Activated CD4-positive, alpha-beta T cell treated with anti-CD3 and anti-CD28 coated beads for 36 hours (primary cell): Measurements from ENCODE around the gene TRAPPC10. TPM values are rescaled to one million over a fixed set of nuclear protein-coding genes. Genes with fewer than 3 reads are reported as not detected.

ENCODE experiments used
- ATAC-seq: fragments of 200-7000 bp; cut with Tn5 transposase; one replicate; pipeline ENCODE4 v1.10.0; 2021; ENCODE audit warnings: mild to moderate bottlenecking, moderate library complexity
- CTCF ChIA-PET: fragments of 350-600 bp; sonication (Branson Sonifier 250); formaldehyde crosslinking; loops from one replicate; lab custom pipeline; 2021; ENCODE audit warnings: antibody characterized with exemption; lab: Charles Lee
- POLR2A ChIA-PET: fragments of 350-600 bp; sonication (Branson Sonifier 250); formaldehyde crosslinking; loops from one replicate; lab custom pipeline; 2021; ENCODE audit warnings: antibody characterized with exemption, inconsistent platforms; lab: Charles Lee
- DNase-seq: peaks from one replicate; pipeline ENCODE4 v3.0.0-alpha.2; 2020
- H3K27ac Mint-ChIP-seq: one replicate; pipeline ENCODE4 v1.8.0; 2021; ENCODE audit warnings: mixed read lengths
- H3K27me3 Mint-ChIP-seq: one replicate; pipeline ENCODE4 v1.8.0; 2021; ENCODE audit warnings: mixed read lengths
- H3K36me3 Mint-ChIP-seq: one replicate; pipeline ENCODE4 v1.8.0; 2021; ENCODE audit warnings: low read depth, mixed read lengths
- H3K4me1 Mint-ChIP-seq: one replicate; pipeline ENCODE4 v1.8.0; 2021; ENCODE audit warnings: mixed read lengths
- H3K4me3 Mint-ChIP-seq: one replicate; pipeline ENCODE4 v1.8.0; 2021; ENCODE audit warnings: mild to moderate bottlenecking, moderate library complexity, mixed read lengths
- H3K9me3 Mint-ChIP-seq: one replicate; pipeline ENCODE4 v1.8.0; 2021; ENCODE audit warnings: low read depth, mixed read lengths
- intact Hi-C, 2 experiments: fragments of 100-400 bp; cut with DNase I in 1 of 2; cut with micrococcal nuclease in 1 of 2; formaldehyde crosslinking; loops; one replicate each; pipeline versions ENCODE4 v1.14.2 to v1.15.1; 2022 to 2024; cut with DNase I, micrococcal nuclease
- total RNA-seq, 2 experiments: library from RNA; stranded (reverse); gene quantifications; one replicate each; pipeline ENCODE4 v1.2.3, GENCODE V29; 2021

Gene TRAPPC10
- total RNA-seq, 2 experiments from 2014 or later: 40.2 to 58.7 TPM

DNA sequence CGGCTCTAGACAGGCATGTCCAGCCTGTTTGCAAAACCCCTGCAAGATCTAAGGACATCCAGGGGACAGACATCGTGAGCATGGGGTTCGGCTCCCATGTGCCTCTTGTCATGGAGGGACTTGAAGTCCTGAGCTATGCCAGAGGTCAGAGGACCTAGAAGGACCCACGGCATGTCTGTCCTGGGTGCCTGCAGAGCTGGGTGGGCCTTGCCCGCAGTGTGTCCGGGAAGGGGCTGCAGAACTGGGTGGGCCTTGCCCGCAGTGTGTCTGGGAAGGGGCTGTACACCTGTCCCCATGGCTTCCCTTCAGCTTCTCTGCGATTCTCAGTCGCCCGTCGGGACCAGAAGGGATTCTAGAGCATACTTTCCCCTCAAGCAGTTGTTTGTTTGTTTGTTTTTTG is 20.0 kb upstream of the TRAPPC10 start:
- no peak for ATAC-seq
- Mint-ChIP-seq H3K36me3 (no peaks in the 10 kb centered on the region), H3K4me1 (no peaks in the 10 kb centered on the region), H3K27ac (no peak overlapping the region), H3K27me3 (no peaks in the 10 kb centered on the region), H3K9me3 (no peaks in the 10 kb centered on the region), H3K4me3 (no peak overlapping the region)
- intact Hi-C loops: no loop called here
- DNase-seq: no peak
- POLR2A ChIA-PET: no interaction called here
- CTCF ChIA-PET: no interaction called here

DNA sequence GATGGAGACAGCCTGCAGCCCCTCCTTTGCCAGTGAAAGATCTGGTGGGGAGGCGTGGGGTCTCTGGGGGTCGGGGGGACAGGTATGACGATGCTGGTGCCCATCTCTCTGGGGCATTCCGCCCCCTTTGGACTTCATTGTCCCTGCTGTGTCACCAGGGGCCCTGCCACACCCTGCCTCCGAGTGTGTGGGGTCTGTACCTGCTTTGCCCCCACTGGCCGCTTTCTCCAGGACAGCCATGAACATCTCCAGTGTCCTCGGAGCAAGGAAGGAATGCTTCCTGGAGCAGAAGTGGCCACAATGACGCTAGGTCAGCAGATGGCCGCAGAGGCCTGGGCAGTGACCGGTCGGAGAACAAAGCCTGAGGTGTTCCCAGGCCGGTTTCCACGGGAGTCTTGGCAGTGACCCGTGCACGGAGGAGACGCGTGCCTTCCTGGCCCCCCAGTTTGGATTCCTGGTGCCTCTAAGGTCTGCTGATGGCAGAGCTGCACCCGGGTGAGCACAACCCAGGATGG is 18.6 kb upstream of the TRAPPC10 start:
- intact Hi-C loops: no loop called here
- Mint-ChIP-seq H3K36me3 (no peaks in the 10 kb centered on the region), H3K4me3 (no peak overlapping the region), H3K27me3 (no peaks in the 10 kb centered on the region), H3K9me3 (no peaks in the 10 kb centered on the region), H3K4me1 (no peaks in the 10 kb centered on the region), H3K27ac (no peak overlapping the region)
- CTCF ChIA-PET: no interaction called here
- POLR2A ChIA-PET: no interaction called here
- no peak for ATAC-seq
- DNase-seq: no peak

DNA sequence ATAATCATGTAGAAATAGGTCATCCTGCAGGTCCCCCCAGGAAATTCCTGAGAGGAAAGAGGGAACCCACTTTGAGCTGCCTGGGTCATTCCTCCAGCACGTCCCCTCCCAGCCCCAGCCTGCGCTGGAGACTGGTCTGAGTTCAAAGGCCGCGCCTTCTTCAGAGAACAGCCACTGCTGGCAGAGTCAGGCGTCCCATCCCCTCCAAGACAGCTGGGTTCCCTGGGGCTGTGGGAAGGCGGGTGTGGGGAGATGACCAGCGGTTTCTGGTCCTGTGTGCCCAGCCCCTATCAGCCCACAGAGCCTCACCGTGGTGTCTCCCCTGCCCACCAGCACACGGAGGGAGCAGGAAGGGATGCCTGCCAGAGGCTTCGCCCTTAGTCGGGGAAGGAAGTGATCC is 18.0 kb upstream of the TRAPPC10 start:
- Mint-ChIP-seq H3K27me3 (no peaks in the 10 kb centered on the region), H3K4me1 (no peaks in the 10 kb centered on the region), H3K4me3 (no peak overlapping the region), H3K9me3 (no peaks in the 10 kb centered on the region), H3K27ac (no peak overlapping the region), H3K36me3 (no peaks in the 10 kb centered on the region)
- DNase-seq (no peak), ATAC-seq (no peak)
- intact Hi-C loops: no loop called here
- ChIA-PET POLR2A (no interaction called here), CTCF (interaction anchor here (0.8 kb wide), 1 partner anchor 19 kb away, joined by 3 read pairs; no protein-coding TSS in a partner anchor)

DNA sequence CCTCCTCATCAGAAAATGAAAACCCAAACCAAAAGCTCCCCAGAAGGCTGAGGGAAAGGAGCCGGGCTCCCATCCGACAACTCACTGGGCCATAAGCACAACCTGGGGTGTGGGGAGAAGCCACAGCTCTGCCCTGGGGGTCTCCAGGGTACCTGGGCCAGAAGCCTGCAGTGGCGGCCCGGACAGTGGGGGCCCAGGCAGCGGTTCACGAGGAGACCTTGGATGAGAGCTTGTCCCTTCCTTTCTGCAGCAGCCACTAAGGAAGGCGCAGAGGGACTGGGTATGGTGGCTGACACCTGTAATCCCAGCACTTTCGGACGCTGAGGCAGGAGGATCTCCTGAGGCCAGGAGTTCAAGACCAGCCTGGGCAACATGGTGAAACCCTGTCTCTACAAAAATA is 17.5 kb upstream of the TRAPPC10 start:
- intact Hi-C loops: no loop called here
- no peak for ATAC-seq

DNA sequence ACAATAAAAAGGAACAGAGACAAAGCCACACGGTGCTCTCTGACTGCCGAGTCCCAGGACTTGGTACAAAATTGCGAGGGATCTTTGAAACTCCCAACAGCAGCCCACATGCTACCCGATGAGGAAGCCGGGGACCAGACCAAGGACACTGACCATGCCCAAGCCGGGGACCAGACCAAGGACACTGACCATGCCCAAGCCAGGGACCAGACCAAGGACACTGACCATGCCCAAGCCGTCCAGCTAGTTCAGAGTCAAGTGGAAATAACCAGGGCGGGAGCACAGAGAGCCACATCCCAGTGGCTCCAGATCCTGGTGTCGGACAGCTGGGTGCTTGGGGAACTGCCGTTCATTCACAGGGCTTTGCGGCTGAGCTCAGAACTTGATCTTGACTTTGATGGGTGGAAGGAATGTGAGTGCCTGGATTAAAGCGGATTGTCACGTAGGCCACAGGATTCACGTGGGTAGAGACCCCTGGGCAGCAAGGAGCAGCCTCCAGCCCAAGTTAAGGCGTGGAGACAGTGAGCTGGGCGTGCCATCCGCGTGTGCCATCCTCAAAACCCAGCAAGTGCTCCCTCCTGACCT is 16.5 kb upstream of the TRAPPC10 start:
- CTCF ChIA-PET: interaction anchor here (0.7 kb wide), 1 partner anchor 25 kb away, joined by 3 read pairs; no protein-coding TSS in a partner anchor

More for the DNA sequence above, 17.5 kb upstream of the TRAPPC10 start:
- no peaks in the 10 kb centered on the region for H3K4me1 Mint-ChIP-seq
- DNase-seq: no peak
- no peaks in the 10 kb centered on the region for H3K36me3 Mint-ChIP-seq
- CTCF ChIA-PET: interaction anchor here (0.8 kb wide), 1 partner anchor 19 kb away, joined by 3 read pairs; no protein-coding TSS in a partner anchor
- no peak overlapping the region for H3K4me3 Mint-ChIP-seq
- no peaks in the 10 kb centered on the region for H3K27me3 Mint-ChIP-seq
- no peaks in the 10 kb centered on the region for H3K9me3 Mint-ChIP-seq
- POLR2A ChIA-PET: no interaction called here
- no peak overlapping the region for H3K27ac Mint-ChIP-seq

DNA sequence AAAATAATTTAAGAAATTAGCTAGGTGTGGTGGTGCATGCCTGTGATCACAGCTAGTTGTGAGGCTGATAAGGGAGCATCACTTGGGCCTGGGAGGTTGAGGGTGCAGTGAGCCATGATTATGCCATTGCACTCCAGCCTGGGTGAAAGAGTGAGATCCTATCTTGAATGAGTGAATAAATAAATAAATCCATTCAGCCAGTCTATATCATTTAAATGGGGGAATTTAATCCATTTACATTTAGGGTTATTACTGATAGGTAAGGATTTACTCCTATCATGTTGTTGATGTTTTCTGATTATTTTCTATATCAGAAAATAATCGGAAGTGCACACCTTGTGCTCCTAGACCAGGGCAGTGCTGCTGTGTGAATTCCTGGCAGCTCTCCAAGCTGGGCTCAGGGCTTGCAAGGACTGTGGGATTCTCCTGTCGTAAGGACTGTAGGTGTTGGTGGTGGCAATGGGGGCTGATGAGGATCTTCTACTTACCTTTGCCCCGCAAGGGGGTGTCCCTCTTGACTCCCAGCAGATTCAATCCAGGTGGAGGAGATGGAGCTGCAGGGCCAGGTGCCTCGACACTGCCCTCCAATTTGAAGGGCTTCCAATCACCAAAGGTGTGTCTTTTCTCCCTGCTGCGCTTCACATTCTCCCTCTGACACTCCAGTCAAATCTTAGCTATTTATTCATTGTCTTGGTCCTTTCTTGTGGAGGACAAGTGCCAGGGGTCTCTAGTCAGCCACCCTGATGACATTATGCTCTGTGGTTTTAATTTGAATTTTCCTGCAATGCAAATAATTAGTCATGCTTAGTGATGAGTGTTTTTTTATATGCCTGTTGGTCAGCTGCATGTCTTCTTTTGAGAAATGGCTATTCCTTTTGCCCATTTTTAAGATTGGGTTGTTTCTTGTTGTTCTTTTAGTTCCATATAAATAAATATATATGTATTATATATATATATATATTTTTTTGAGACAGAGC is 14.1 kb upstream of the TRAPPC10 start:
- ChIA-PET CTCF (no interaction called here), POLR2A (no interaction called here)
- Mint-ChIP-seq H3K9me3 (no peaks in the 10 kb centered on the region), H3K4me3 (no peak overlapping the region), H3K4me1 (no peaks in the 10 kb centered on the region), H3K36me3 (no peaks in the 10 kb centered on the region), H3K27ac (no peak overlapping the region), H3K27me3 (no peaks in the 10 kb centered on the region)
- ATAC-seq (no peak), DNase-seq (no peak)
- intact Hi-C loops: no loop called here

More for the DNA sequence above, 16.5 kb upstream of the TRAPPC10 start:
- Mint-ChIP-seq H3K27ac (no peak overlapping the region), H3K36me3 (no peaks in the 10 kb centered on the region), H3K9me3 (no peaks in the 10 kb centered on the region), H3K27me3 (no peaks in the 10 kb centered on the region), H3K4me1 (no peaks in the 10 kb centered on the region), H3K4me3 (no peak overlapping the region)
- POLR2A ChIA-PET: no interaction called here
- ATAC-seq (no peak), DNase-seq (no peak)
- intact Hi-C loops: loop anchor here in 1 of 2 experiments (1.0 kb wide), 1 partner anchor 36 kb away; no protein-coding TSS in a partner anchor

DNA sequence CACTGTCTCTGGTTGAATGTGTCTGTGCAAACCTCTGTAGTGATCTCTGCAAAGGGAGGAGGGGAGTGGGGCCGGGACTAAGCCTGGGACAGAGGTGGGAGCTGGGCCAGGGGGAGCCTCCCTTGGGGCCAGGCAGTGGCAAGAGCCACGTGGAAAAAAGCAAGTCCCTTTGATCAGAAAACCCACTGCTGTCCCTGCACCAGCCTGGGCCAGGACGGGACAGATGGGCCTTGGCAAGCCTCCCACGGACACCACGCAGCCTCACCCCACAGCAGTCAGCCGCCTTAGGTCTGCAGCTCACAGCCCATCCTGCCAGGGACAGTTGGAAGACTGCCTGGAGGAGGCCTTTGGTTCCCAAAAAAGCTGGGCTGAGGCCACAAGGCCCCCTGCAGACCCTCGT is 11.7 kb upstream of the TRAPPC10 start:
- no peaks in the 10 kb centered on the region for H3K9me3 Mint-ChIP-seq
- POLR2A ChIA-PET: no interaction called here

DNA sequence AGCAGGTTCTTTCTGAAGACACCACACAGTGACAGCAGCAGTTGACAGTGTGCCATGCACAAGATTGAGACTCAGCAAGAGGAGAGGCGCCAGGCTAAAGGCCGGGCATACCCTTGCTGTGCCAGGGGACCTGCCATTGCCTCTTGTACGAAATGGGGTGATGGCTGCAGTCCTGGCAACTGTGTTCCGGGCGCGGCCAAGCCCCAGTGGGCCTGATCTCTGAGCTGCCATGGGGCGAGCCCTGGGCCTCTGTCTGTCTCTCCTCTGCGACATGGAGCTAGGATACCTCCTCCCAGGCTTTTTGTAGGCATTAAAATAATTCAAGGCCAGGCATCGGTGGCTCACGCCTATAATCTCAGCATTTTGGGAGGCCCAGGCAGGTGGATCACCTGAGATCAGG is 9.6 kb upstream of the TRAPPC10 start:
- CTCF ChIA-PET: no interaction called here
- intact Hi-C loops: no loop called here
- POLR2A ChIA-PET: interaction anchor here (0.6 to 0.7 kb wide), 2 partner anchors 11 to 65 kb away, joined by 4 to 7 read pairs; no protein-coding TSS in a partner anchor
- no peak overlapping the region for H3K4me3 Mint-ChIP-seq
- no peaks in the 10 kb centered on the region for H3K9me3 Mint-ChIP-seq
- DNase-seq: no peak
- no peaks in the 10 kb centered on the region for H3K27me3 Mint-ChIP-seq
- no peak overlapping the region for H3K27ac Mint-ChIP-seq
- no peak for ATAC-seq
- no peaks in the 10 kb centered on the region for H3K4me1 Mint-ChIP-seq
- no peaks in the 10 kb centered on the region for H3K36me3 Mint-ChIP-seq

More for the DNA sequence above, 11.7 kb upstream of the TRAPPC10 start:
- Mint-ChIP-seq H3K4me3 (no peak overlapping the region), H3K36me3 (no peaks in the 10 kb centered on the region), H3K4me1 (no peaks in the 10 kb centered on the region), H3K27ac (no peak overlapping the region), H3K27me3 (no peaks in the 10 kb centered on the region)
- intact Hi-C loops: no loop called here
- CTCF ChIA-PET: no interaction called here
- ATAC-seq: no peak
- DNase-seq: no peak

DNA sequence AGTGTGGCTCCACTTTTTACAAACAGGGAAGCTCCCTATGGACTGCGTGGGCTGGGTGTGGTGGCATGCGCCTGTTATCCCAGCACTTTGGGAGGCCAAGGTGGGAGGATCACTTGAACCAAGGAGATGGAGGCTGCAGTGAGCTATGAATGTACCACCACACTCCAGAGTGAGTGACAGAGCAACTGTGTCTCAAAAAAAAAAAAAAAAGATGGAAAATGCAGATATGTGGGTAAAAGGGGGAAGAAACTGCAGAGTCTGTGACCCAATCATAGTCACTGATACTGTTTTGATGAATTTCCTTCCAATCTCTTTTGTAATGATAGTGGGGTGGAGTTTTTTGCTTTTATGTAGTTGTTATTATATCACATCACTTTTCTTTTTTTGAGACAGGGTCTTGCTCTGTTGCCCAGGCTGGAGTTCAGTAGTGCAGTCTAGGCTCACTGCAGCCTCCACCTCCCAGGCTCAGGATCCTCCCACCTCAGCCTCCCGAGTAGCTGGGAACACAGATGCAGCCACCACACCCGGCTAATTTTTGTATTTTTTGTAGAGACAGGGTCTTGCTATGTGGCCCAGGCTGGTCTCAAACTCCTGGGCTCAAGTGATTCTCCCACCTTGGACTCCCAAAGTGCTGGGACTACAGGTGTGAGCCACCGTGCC is 8.7 kb upstream of the TRAPPC10 start:
- intact Hi-C loops: no loop called here
- H3K9me3 Mint-ChIP-seq: no peaks in the 10 kb centered on the region
- no peaks in the 10 kb centered on the region for H3K4me1 Mint-ChIP-seq
- ChIA-PET POLR2A (no interaction called here), CTCF (no interaction called here)
- no peak overlapping the region for H3K27ac Mint-ChIP-seq
- DNase-seq (no peak), ATAC-seq (no peak)
- H3K36me3 Mint-ChIP-seq: no peaks in the 10 kb centered on the region
- H3K4me3 Mint-ChIP-seq: no peak overlapping the region
- no peaks in the 10 kb centered on the region for H3K27me3 Mint-ChIP-seq

DNA sequence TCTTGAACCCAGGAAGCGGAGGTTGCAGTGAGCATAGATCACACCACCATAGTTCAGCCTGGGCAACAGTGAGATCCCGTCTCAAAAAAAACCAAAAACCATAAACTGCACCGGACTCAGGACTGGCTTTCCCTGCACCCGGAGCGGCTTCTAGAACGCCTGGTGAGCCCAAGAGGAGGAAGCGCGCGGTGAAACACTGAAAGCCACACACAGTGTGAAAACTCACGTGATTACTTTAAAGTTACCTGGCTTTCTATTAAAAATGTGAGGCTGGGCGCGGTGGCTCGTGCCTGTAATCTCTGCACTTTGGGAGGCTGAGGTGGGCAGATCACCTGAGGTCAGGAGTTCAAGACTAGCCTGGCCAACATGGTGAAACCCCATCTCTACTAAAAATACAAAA is 7.0 kb upstream of the TRAPPC10 start:
- DNase-seq (no peak), ATAC-seq (no peak)
- intact Hi-C loops: no loop called here
- POLR2A ChIA-PET: no interaction called here
- H3K4me3 Mint-ChIP-seq: no peak overlapping the region
- no peaks in the 10 kb centered on the region for H3K27me3 Mint-ChIP-seq
- no peak overlapping the region for H3K27ac Mint-ChIP-seq
- no peaks in the 10 kb centered on the region for H3K9me3 Mint-ChIP-seq
- no peaks in the 10 kb centered on the region for H3K36me3 Mint-ChIP-seq
- CTCF ChIA-PET: no interaction called here
- no peaks in the 10 kb centered on the region for H3K4me1 Mint-ChIP-seq

DNA sequence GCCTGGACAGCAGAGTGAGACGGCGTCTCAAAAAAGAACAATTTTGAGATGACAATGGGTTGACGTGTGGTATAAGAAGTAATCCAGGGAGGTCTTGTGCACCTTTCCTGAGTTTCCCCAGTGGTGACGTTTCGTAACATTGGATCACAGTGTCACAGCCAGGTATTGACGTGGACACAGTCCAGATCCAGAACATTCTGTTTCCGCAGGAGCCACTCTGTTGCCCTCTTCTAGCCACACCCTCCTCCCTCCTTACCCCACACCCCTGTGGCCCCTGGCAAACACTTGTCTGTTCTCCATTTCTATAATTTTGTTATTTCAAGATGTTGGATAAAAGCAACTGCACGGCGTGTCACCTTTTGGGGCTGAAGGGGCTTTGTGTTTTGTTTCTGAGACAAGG is 6.5 kb upstream of the TRAPPC10 start:
- Mint-ChIP-seq H3K4me1 (peaks cover 3% of the 10 kb centered on the region), H3K36me3 (no peaks in the 10 kb centered on the region), H3K27ac (no peak overlapping the region), H3K27me3 (no peaks in the 10 kb centered on the region), H3K4me3 (no peak overlapping the region), H3K9me3 (no peaks in the 10 kb centered on the region)
- DNase-seq (no peak), ATAC-seq (no peak)
- intact Hi-C loops: no loop called here
- POLR2A ChIA-PET: no interaction called here
- CTCF ChIA-PET: no interaction called here
